Activated CD4-positive, alpha-beta T cell treated with anti-CD3 and anti-CD28 coated beads, Interleukin-2, amount 50 U/mL, for 24 hours (primary cell): ENCODE data around the gene CAMK2B.
"Not testable (repeated sequence)": the region's sequence is repeated elsewhere in the genome, so short reads cannot be mapped to it uniquely, and the experiment has no call there.

Source experiments
- DNase-seq, 2 donors: peaks; one replicate each; pipeline ENCODE4 v3.0.0-alpha.2; 2020; ENCODE audit warnings: low read depth in 1 of 2, low spot score in 1 of 2

Gene CAMK2B

DNA sequence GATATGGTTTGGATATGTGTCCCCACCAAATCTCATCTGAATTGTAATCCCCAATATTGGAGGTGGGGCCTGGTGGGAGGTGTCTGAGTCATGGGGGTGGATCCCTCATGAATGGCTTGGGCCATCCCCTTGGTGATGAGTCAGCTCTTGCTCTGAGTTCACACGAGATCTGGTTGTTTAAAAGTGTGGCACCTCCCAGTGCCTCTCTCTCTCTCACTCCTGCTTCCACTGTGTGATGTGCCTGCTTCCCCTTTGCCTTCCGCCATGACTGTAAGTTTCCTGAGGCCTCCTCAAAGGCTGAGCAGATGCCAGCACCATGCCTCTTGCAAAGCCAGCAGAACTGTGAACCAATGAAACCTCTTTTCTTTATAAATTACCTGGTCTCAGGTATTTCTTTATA lies 131.3 kb downstream of the CAMK2B start:
- DNase-seq: peak in 1 of 2 donors; percentile 40

- no peak for DNase-seq
Measured at GRCh38 chr7:44193011-44193802, 132.2 kb downstream of the CAMK2B start.

DNA sequence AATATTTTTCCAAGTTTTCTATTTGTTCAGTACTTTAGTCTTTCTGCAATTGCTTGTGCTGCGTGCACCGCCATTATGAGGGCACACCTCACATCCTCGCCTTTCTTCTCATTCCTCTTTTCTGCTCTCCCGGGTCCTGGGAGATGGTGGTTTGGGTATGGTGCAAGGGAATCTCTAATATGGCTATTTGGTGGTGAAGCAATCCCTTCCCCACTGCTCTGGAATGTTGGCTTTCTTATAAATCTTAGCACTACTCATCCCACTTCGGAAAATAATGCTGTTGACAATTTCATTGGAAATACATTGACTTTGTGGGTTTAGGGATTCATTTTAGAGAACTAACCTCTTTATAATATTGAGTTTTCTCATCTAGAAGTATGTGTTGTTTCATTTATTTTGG lies 134.2 kb downstream of the CAMK2B start:
- DNase-seq: no peak

- DNase-seq: no peak
Measured at GRCh38 chr7:44189993-44190872, 135.2 kb downstream of the CAMK2B start.

GRCh38 chr7:44189286-44189992 lies 136.0 kb downstream of the CAMK2B start, which contains the start of gene GCK:
GCK (minus strand) TSS chr7:44189439; CDS start chr7:44188953, 486 bp downstream.
- no peak for DNase-seq

- no peak for DNase-seq
Measured at GRCh38 chr7:44188480-44189225, 136.7 kb downstream of the CAMK2B start.

- DNase-seq: no peak
Measured at GRCh38 chr7:44187636-44188416, 137.6 kb downstream of the CAMK2B start.

- DNase-seq: no peak
Measured at GRCh38 chr7:44186736-44187135, 138.7 kb downstream of the CAMK2B start.

- no peak for DNase-seq
Measured at GRCh38 chr7:44185729-44186128, 139.7 kb downstream of the CAMK2B start.

DNA sequence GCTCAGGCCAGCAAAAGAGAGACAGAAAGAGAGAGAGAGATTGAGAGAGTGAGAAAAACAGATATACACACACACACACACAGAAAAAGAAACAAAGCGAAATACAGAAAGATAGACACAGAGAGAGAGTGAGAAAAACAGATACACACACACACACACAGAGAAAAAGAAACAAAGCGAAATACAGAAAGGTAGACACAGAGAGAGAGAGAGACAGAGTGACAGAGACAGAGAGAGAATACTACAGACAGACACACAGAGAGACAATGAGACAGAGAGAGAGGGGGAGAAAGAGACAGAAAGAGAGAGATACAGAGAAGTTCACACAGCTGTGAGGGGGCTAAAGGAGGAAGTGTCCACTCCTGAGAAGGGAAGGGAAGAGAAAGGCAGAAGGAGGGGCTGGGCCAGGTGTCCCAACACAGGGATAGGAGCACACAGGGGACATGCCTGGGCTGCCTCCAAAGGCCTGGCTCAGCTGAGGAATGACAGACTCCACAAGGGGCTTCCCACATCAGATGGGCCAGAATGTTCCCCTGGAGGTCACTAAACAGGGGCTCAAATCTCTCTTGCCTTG lies 140.4 kb downstream of the CAMK2B start:
- DNase-seq: no peak

DNA sequence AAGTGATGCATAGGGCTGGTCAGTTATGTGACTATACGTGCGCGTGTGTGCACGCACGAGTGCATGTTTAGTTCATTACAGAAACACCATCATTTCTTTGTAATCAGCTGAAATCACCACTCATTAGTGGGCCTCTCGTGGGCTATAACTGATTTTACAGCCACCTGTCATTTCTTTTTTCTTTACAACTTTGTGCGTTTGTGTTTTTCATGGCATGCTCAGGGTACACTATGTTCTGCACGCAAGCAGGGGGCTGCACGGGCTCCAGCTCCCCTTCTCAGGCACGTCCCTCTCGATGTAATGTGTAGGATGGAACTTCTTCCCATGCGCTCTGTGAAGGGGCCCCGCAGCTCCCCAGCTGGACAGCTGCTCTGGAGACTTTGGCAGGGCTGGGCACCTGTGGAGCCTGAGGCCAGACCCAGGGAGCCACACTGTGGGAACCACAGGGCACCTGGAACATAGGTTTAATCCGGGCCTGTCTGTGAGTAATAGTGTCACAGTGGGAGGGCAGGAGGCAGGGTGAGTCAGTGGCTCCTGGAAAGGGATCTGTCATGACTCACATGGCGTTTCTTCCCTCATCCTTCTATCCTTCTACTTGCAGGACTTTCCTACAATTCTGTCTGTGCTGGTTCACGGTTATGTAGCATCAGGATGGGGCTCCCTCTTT lies 141.1 kb downstream of the CAMK2B start:
- DNase-seq: no peak

DNA sequence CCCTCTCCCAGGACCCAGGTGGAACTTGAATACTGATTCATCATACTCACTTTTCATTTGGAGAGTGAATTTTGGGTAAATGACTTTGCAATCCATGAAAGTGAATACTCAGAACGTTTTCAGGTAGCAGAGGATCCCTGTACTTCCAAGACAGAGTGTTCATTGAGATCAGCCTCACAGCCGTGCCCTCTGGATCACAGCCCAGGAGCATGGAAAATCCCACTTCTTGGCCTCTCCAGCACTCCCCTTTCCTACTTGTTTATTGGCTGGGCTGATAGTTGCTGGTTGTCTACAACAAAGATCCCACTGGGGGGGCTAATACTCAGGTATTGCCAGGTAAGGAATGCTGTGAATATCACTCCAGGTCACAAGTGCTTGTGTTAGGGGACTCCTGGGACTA lies 142.0 kb downstream of the CAMK2B start:
- DNase-seq: no peak

DNA sequence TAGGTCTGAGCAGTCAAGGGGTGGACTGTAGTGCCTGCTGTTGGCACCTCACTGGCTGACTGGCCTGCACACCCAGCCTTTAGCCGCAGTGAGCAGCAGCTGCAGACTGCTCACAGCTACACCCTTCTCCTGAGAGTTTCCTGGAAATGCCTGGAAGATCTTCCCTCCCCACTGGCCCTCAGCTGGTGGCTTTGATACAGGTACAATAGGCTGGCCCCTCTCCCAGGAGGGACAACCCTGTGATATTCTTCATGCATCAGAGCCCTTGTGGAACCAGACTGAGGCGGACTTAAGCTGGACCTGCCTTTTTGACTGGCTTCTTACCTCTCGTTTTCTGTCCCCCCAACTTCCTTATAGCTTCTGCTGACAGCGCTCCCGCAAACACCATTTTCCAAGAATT lies 142.6 kb downstream of the CAMK2B start:
- DNase-seq: no peak

DNA sequence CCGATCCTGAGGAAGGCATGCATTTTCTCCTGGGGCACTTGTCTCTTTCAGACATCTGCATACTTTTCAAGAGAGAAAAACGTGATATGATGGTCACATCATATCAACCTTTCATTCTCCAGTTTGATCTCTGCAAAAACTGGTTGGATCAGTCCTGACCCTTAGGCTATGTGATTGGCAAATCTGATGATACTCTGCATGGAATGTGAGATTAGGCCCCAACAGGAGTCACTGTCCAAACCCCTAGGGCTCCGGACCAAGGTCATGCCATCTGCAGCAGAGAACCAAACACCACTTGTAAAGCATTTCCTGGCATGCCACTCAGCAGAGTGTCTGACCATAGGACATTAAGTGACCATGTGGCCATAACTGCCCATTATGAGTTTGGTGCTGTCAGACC lies 144.8 kb downstream of the CAMK2B start:
- no peak for DNase-seq

GRCh38 chr7:44177570-44178131 lies 147.7 kb downstream of the CAMK2B start:
- no peak for DNase-seq

- DNase-seq: no peak
Measured at GRCh38 chr7:44176486-44176885, 148.9 kb downstream of the CAMK2B start.

- DNase-seq: no peak
Measured at GRCh38 chr7:44175730-44176129, 149.7 kb downstream of the CAMK2B start.

DNA sequence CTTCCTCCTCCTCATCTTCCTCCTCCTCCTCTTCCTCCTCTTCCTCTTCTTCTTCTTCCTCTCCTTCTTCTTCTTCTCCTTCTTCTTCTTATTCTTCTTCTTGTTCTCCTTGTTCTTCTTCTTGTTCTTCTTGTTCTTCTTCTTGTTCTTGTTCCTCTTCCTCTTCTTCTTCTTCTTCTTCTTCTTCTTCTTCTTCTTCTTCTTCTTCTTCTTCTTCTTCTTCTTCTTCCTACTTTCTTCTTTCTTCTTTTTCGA lies 150.8 kb downstream of the CAMK2B start:
- not testable (repeated sequence) for DNase-seq
